Ureter (tissue), 1 donor: ENCODE results near the gene CDRT15. TPM values are rescaled to one million over a fixed set of nuclear protein-coding genes. Genes with fewer than 3 reads are reported as not detected.
"Not testable (repeated sequence)": the region's sequence is repeated elsewhere in the genome, so short reads cannot be mapped to it uniquely, and the experiment has no call there.

Experiments used
- DNase-seq: peaks from one replicate; pipeline ENCODE4 v3.0.0-alpha.2; 2020; ENCODE audit warnings: low spot score
- total RNA-seq: library from RNA; stranded (reverse); gene quantifications from one replicate; pipeline ENCODE4 v1.2.4, GENCODE V29; 2023
- donor health status: DM: yes; HTN: yes; CAD: no.

CDRT15 gene
- total RNA-seq, result not detected

- not testable (repeated sequence) for DNase-seq
Observed at GRCh38 chr17:14236762-14237161, at the start of gene CDRT15. TSS of gene CDRT15 (minus strand) at chr17:14236862. CDS start at chr17:14236833, 29 bp downstream.

DNA sequence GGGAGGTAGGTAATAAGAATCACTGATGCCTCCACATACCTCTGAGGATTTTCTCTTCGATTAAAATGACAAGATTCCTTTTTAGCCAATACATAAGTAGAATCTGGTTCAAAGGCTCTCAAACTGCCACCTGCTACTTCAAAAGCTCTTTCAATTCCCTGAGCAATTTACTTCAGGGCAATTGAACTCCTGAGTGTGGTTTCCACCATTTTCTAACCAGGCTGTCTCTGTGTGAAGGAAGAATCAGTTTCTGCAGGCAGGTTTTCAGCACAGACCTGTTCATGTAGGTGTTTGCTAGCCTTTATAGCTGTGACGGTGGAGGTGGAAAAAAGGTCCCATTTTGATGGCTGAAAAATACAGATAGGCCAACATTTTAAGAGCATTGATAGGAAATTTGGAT, 46.1 kb upstream of the CDRT15 start:
- no peak for DNase-seq

- no peak for DNase-seq
Observed at GRCh38 chr17:14281530-14281929, 44.9 kb upstream of the CDRT15 start.

GRCh38 chr17:14276535-14277250, 40.0 kb upstream of the CDRT15 start:
- no peak for DNase-seq

DNA sequence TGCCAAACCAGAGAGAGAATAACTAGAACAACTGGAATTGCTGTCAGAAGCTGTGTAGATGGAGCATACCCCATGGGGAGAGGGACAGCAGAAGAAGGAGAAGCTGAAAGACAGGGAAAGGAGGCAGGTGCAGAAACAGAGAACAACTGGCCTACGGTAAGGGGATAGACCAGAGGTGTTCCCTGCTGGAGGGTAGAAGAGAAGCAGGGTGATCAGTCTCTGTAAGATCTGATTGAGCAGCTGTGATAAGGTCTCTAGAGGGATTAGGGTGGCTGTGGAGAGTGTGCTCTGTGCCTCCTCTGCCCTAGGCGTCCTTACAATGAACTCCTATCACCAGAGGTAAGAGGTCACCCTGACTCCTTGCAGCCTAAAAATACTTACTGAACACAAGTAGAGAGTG, 33.8 kb upstream of the CDRT15 start:
- no peak for DNase-seq

GRCh38 chr17:14269473-14269872, 32.8 kb upstream of the CDRT15 start:
- DNase-seq, result no peak

DNA sequence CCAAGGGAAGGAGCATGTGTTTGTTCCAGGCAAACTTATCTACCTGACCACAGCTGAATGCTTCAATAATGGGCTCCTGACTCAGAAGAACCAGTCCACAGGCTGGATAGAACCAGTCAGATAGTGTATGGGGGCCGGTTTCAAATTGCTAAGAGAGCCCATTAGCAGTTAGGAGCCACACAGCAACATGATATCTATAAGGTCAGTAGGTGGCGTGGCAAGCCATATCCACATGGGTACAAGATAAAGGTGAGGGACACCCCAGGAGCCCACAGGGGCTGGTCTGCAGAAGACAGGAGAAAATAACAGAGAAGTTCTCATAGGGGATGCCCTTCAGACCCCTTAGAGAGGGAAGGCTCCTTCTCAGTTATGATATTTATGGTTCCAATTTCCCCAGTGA, 31.6 kb upstream of the CDRT15 start:
- no peak for DNase-seq

- DNase-seq, result no peak
Observed at GRCh38 chr17:14261406-14261805, 24.7 kb upstream of the CDRT15 start.

DNA sequence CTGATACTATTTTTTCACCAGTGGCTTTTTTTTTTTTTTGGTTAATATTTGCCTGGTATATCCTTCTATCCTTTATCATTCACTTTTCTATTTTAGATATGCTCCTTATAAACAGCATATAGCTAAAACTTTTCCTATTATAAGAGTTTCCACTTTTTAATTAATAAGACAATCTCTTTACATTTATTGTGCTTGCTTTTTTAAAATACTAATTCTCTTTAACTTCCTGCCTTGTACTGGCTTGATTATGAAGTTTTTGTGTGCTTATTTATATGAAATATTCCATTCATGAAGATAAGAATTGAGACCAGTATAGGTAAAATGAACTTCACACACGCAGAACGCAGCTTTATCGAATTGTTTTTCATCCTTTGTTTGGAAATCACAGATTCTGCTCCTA, 9.0 kb upstream of the CDRT15 start:
- DNase-seq, result no peak

- DNase-seq, result no peak
Observed at GRCh38 chr17:14245002-14245401, 8.3 kb upstream of the CDRT15 start.

DNA sequence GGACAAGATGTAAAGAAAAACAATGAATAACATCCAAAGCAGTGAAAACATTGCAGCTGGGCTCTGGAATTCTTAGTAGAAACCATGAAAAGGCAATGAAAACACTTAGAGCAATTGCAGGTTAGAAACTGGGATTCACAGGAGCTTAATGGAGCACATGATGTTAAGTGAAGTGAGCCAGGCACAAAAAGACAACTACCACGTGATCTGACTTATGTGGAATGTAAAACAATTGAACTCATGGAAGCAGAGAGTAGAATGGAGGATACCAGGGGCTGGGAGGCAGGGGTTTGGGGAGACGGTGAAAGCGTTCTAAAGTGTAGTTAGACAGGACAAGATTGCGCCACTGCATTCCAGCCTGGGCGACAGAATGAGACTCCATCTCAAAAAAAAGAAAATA, 2.6 kb upstream of the CDRT15 start:
- not testable (repeated sequence) for DNase-seq

GRCh38 chr17:14236032-14236431, 630 bp downstream of the CDRT15 start:
- not testable (repeated sequence) for DNase-seq

DNA sequence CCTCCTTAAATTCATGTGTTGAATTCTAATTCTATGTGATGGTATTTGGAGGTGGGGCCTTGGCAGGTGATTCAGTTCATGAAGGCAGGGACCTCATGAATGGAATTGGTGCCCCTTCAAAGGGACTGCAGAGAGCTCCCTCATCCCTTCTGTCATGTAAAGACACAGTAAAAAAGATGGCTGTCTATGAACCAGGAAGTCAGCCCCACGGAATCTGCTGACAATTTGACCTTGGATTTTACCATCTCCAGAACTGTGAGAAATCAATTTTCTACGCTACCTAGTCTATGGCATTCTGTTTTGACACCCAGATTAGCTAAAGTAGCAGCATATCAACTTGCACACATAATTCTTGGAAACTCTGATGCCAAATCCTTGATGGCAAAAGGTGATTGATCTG, 1.6 kb downstream of the CDRT15 start:
- not testable (repeated sequence) for DNase-seq

DNA sequence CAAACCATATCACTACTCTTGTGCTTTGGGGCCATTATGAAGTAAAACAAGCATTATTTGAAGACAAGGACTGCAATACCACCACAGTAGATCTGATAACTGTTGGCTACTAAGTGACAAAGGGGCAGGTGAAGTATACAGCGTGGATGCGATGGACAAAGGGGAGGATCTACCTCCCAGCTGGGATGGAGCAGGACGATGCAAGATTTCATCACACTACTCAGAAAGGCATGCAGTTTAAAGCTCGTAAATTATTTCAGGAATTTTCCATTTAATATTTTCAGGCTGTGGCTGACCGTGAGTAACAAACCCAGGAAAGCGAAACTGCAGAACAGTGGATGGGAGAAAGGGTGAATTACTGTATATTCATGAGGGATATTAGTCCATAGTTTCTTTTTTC, 5.5 kb downstream of the CDRT15 start:
- not testable (repeated sequence) for DNase-seq

DNA sequence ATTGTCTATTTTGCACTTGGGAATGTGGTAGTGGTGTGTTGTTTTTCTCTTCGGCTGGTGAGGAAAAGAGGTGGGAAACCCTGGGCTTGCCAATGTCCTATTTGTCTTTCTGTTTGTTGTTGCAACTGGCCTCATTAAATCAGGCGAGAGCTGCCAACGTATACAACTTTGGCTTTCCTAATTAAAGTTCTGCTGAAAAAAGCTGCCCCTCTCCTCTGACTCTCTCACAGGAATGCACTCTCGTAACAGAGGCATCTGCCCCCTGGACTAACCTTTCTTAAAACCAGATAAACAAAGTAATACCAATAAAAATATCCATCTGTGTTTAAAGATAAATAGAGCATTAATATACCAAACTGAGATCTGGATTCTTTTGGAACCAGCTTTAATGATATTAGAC, 7.8 kb downstream of the CDRT15 start:
- DNase-seq, result no peak

GRCh38 chr17:14227052-14227451, 9.6 kb downstream of the CDRT15 start:
- DNase-seq, result no peak

DNA sequence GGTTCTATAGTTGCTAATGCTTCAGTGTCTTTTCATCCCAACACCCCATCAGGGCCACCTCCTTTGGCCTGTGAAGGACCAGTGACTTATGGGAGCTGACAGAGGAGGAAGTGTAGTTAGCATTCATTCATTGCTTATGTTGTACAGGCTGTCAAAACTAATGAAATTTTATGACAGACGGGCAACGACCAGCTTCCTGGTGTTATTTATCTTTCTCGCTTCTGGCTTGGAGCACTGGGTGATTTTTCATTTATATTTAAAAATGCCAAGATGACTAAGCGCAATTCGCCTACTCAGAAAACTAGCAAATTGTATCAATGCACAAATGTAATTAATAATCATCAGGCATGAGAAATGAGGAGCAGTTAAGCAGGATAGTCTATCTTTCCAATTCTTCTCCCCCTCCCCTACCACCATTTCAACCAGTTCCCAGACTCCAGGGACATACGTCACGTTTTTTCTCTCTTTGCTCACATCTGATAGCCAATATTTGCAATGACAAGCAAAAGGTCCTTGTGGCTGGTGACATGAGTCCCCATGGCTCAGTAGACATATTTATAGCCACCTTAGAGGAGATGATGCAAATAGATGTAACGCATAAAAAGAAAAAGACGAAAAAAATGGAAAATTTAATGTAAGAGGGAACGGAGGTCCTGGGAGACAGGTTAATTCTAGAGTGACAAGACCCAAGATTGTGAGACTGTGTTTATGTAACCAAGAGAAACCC, 11.2 kb downstream of the CDRT15 start:
- DNase-seq, result no peak

DNA sequence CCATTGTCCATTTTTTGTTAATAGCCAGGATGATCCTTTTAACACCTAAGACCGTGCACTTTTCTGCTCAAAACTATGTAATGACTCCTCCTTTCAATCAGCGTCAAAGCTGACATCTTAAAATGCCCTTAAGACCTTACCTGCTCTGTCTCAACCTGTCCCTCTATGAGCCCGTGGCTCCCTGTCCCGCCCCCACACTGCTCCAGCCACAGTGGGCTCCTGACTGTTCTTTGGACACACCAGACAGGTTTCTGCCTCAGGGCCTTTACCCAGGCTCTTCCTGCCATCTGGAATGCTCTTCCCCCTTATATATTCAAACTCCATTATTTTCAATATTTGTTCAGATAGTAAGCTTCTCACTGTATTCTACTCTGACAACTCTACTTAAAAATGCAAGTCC, 14.1 kb downstream of the CDRT15 start:
- no peak for DNase-seq

DNA sequence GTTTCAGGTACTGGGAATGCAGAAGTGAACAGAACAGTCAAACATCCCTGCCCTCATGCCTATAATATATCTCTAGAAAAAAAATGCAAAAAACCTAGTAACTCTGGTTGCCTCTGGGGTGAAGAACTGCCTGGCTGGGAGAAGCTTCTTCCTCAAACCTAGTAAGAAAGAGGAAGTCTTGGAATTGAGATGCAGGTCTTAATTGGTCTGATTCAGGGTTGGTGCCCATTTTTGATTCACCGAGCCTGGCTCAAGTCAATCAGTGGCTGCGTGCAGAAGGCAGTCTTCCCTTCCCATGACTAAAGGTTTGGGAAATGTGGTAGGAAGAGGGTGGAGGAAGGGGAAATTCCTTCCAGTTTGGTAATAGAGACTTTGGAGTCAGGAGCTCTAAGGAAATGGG, 22.4 kb downstream of the CDRT15 start:
- no peak for DNase-seq

DNA sequence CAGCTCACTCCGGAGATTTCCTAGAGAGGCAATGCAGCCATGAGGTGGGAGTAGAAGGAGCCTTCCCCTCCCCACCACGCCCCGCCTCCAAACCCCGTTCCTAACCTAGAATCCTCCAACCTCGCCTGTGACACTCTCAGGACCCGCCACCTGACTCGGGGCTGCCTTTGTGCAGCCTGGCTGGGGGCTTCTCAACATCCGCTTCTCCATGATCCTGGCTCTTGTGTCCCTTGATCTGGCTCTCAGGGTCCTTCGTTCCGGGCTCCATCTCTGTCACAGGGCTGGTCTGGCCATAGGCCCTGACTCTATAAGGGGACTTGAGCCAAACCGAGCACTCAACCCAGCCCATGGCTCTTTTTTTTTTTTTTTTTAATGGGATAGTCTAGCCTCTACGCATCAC, 24.3 kb downstream of the CDRT15 start:
- no peak for DNase-seq

DNA sequence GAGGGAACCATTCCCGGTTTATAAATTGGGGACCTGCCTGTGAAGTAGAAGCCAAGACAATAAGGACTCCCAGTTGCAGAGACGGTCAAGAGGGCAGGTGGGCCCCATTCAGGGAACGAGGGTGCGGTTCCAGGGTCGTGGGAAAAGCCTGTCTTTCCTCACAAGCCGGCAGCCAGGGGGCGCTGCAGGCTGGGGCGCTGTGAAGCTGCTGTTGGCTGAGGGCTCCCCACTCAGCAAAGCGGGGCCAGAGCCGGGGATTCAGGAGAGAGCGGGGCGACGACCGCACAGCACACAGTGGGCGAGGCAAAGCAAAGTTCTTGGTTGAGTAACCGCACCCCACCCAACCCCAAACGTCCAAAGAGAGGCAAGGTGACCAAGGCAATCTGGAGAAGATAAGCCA, 24.9 kb downstream of the CDRT15 start:
- DNase-seq, result no peak

DNA sequence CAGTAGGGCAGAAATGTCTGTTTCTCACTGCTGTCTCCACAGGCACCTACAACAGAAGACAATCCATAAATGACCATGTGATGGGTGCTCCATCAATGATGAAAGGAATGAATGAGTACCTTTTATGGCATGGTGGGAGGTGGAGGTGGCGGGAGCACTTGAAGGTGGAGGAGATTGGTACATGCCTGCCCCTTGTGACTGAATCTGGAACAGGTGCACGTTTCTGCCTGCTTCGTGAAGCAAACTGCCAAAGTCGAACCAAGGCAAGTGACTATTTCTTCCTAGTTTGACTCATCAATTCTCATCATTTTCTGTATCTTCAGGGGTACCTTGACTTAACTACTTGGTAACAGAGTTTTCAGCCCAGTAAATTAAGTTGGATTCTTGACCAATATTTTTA, 25.4 kb downstream of the CDRT15 start:
- DNase-seq, result no peak

DNA sequence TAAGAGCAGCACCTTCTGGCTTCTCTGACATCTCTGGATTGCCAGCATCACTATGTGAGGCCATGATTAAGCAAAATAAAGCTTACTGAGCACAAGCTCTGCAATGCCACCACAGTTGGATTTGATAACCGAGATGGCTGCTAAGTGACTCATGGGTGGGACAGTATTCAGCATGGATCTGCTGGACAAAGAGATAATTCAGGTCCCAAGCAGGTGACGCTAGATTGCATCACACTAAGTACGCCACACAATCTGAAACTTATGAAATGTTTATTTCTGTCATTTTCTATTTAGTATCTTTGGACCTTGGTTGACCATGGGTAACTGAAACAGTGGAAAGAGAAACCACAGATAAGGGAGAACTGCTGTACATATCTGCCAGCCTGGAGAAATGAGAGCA, 27.4 kb downstream of the CDRT15 start:
- DNase-seq, result no peak

DNA sequence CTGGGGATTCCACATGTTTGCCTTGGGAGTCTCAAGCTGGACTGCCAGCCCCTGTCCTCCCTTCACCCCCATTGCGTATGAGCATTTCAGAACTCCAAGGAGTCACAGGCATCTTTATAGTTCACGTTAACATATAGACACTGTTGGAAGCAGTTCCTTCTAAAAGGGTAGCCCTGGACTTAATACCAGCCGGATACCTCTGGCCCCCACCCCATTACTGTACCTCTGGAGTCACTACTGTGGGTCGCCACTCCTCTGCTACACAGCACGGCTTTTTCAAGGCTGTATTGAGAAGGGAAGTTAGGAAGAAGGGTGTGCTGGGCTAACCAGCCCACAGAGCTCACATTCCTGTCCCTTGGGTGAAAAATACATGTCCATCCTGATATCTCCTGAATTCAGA, 28.9 kb downstream of the CDRT15 start:
- no peak for DNase-seq
